Measurements from ENCODE around the gene CENPN. TPM values are rescaled to one million over a fixed set of nuclear protein-coding genes. Genes with fewer than 3 reads are reported as not detected.

The CENPN gene
- total RNA-seq, 1 donor from 2014 or later = 7.2 TPM

GRCh38 chr16:80990577-80990976, 16.4 kb upstream of the CENPN start:
- no peak for ATAC-seq
- intact Hi-C loops (cut with micrococcal nuclease) = no loop called here
- DNase-seq = no peak

GRCh38 chr16:80990978-80991377, 16.0 kb upstream of the CENPN start:
- intact Hi-C loops (cut with micrococcal nuclease) = no loop called here
- DNase-seq (no peak), ATAC-seq (no peak)

GRCh38 chr16:80991792-80992430, 15.1 kb upstream of the CENPN start:
- no peak for DNase-seq
- intact Hi-C loops (cut with micrococcal nuclease) = no loop called here
- ATAC-seq = no peak

- intact Hi-C loops (cut with micrococcal nuclease) = no loop called here
- no peak for ATAC-seq
- no peak for DNase-seq
Observed at GRCh38 chr16:80992676-80993293, 14.2 kb upstream of the CENPN start.

GRCh38 chr16:80993307-80993706, 13.7 kb upstream of the CENPN start:
- ATAC-seq (peak; percentile 82), DNase-seq (no peak)
- intact Hi-C loops (cut with micrococcal nuclease) = no loop called here

- intact Hi-C loops (cut with micrococcal nuclease) = no loop called here
- ATAC-seq (no peak), DNase-seq (no peak)
Observed at GRCh38 chr16:80993834-80994233, 13.2 kb upstream of the CENPN start.

- ATAC-seq (no peak), DNase-seq (no peak)
- intact Hi-C loops (cut with micrococcal nuclease) = no loop called here
Observed at GRCh38 chr16:80994451-80994850, 12.6 kb upstream of the CENPN start.

GRCh38 chr16:80996688-80997138, 10.3 kb upstream of the CENPN start:
- no peak for DNase-seq
- no peak for ATAC-seq
- intact Hi-C loops (cut with micrococcal nuclease) = no loop called here

- intact Hi-C loops (cut with micrococcal nuclease) = no loop called here
- no peak for DNase-seq
- ATAC-seq = no peak
Observed at GRCh38 chr16:80997139-80997798, 9.7 kb upstream of the CENPN start.

GRCh38 chr16:80997964-80998620, 8.9 kb upstream of the CENPN start:
- ATAC-seq = no peak
- DNase-seq = no peak
- intact Hi-C loops (cut with micrococcal nuclease) = no loop called here

- DNase-seq = no peak
Observed at GRCh38 chr16:81000873-81001272, 6.1 kb upstream of the CENPN start.

GRCh38 chr16:81001330-81001729, 5.7 kb upstream of the CENPN start:
- intact Hi-C loops (cut with micrococcal nuclease) = no loop called here
- ATAC-seq (no peak), DNase-seq (no peak)

More at GRCh38 chr16:81000873-81001272, 6.1 kb upstream of the CENPN start:
- no peak for ATAC-seq
- intact Hi-C loops (cut with micrococcal nuclease) = no loop called here

GRCh38 chr16:81003064-81003463, 4.0 kb upstream of the CENPN start:
- DNase-seq (no peak), ATAC-seq (no peak)
- intact Hi-C loops (cut with micrococcal nuclease) = no loop called here

- intact Hi-C loops (cut with micrococcal nuclease) = no loop called here
- DNase-seq (no peak), ATAC-seq (no peak)
Observed at GRCh38 chr16:81003610-81004460, 3.2 kb upstream of the CENPN start.

- DNase-seq (no peak), ATAC-seq (no peak)
- intact Hi-C loops (cut with micrococcal nuclease) = loop anchor here (5.0 kb wide), 1 partner anchor 73 kb away; the partner anchor contains the start of gene C16orf46
Observed at GRCh38 chr16:81004646-81005353, 2.2 kb upstream of the CENPN start.

GRCh38 chr16:81005610-81006161, 1.3 kb upstream of the CENPN start:
- no peak for DNase-seq
- no peak for ATAC-seq
- intact Hi-C loops (cut with micrococcal nuclease) = loop anchor here (5.0 kb wide), 1 partner anchor 72 kb away; the partner anchor contains the start of gene C16orf46

- intact Hi-C loops (cut with micrococcal nuclease) = loop anchor here (5.0 kb wide), 1 partner anchor 71 kb away; the partner anchor contains the start of gene C16orf46
- ATAC-seq (peak; percentile 73), DNase-seq (peak; percentile 88)
Observed at GRCh38 chr16:81006211-81006812, 702 bp upstream of the CENPN start.

GRCh38 chr16:81008505-81008789, 1.4 kb downstream of the CENPN start:
- no peak for ATAC-seq
- intact Hi-C loops (cut with micrococcal nuclease) = loop anchor here (5.0 kb wide), 1 partner anchor 69 kb away; the partner anchor contains the start of gene C16orf46
- DNase-seq = no peak
